IPS DF 4.7 (cell line): Measurements from ENCODE around the gene ENHO.
"Not testable (repeated sequence)": the region's sequence is repeated elsewhere in the genome, so short reads cannot be mapped to it uniquely, and the experiment has no call there.

ENCODE experiments used
- DNase-seq: peaks from one replicate; pipeline ENCODE4 v3.0.0-alpha.2; 2013; ENCODE audit warnings: low spot score; ENCODE audit errors: extremely low read depth

The ENHO gene

DNA sequence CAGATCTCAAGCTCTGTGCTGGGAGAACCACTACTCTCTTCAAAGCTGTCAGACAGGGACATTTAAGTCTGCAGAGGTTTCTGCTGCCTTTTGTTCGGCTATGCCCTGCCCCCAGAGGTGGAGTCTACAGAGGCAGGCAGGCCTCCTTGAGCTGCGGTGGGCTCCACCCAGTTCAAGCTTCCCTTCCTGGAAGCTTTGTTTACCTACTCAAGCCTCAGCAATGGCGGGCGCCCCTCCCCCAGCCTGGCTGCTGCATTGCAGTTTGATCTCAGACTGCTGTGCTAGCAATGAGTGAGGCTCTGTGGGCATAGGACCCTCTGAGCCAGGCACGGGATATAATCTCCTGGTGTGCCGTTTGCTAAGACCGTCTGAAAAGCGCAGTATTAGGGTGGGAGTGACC, 9.3 kb upstream of the ENHO start:
- DNase-seq: not testable (repeated sequence)

DNA sequence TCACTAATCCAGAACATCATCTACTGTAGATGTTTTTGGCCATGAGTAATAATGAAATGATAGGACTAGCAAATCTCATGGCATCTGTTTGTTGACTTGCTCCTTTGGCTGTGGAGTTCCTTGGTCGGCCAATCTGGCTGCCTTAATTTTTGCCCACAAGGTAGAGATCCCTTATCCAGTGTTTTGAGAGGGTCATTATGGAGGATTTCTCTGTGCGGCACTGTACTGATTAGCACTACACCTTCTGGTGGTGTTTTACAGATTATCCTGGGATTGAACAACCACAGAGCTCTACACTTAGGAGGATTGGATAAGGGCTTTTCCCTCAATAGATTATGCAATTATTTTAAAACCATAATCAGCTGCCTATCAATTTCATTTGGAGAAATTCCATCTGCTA, 3.2 kb upstream of the ENHO start:
- no peak for DNase-seq

- no peak for DNase-seq
Measured at GRCh38 chr9:34524349-34524748, 1.6 kb upstream of the ENHO start.

GRCh38 chr9:34522091-34522887, 501 bp downstream of the ENHO start:
- DNase-seq: no peak

DNA sequence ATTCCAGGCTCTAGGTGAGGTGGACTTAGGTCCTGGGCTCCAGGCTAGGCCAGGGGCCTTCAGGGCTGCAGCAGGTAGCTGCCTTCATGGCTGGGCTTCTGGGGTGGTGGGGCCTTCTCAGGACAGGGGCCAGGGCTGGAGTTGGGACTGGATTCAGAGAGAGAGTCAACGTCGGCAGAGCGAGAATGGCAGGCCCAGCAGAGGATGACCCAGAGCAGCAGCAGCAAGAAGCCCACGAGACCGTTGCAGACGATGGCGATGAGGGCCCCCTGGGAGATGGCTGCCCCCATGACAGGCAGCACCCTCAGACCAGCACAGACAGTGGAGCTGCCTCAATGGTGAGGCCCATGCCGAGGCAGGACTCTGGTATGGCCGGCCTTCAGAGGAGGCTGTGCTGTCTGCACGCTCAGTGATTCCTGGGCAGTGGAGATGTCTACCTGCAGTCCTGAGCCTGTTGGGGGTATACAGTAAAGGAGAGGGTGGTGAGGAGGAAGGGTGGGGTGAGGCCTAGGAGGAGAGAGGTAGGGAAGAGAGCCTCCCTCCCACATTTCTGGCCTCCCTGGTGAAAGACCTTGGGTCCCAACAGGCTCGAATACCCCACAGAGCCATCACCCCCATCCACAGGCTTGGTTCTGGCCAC, 1.3 kb downstream of the ENHO start:
- DNase-seq: no peak

DNA sequence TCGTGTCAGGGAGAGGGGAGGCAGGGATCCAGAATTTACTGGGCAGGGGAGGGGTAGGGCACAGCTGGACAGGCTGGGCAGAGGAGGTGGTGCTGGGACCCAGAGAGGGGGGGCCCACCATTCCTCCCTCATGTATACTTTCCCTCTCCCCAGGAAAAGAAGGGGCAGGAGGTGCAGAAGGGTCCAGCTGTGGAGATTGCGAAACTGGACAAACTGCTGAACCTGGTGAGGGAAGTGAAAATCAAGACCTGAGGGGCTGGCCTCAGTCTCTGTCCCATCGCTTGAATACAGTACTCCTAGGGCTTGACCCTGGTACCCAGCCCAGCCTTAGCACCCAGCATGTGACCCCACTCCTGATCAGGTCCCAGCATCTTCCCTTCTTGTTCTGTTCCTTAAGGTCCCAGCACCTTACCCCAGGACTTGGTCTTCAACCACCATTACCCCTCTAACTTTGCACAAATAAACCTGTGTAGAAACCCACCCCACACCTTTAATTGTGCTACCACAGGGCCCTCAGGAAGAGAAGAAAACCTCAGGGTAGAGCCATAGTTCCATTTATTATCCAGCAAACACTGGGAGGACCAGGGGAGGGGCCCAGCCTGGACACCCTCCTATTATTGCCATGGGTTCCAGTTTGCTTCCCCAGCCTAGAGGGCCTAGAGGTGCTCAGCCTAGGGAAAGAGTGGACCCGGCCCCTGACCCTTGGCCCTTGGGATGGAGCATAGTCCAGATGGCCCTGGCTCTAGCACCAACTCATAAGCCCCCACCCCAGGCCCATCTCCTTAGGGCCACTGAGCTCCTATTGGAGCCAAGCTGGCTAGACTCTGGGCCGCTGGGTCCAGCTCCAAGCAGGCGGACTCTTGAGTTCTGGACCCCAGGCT, 2.0 kb downstream of the ENHO start:
- DNase-seq: no peak

GRCh38 chr9:34520096-34520495, 2.7 kb downstream of the ENHO start:
- DNase-seq: no peak

DNA sequence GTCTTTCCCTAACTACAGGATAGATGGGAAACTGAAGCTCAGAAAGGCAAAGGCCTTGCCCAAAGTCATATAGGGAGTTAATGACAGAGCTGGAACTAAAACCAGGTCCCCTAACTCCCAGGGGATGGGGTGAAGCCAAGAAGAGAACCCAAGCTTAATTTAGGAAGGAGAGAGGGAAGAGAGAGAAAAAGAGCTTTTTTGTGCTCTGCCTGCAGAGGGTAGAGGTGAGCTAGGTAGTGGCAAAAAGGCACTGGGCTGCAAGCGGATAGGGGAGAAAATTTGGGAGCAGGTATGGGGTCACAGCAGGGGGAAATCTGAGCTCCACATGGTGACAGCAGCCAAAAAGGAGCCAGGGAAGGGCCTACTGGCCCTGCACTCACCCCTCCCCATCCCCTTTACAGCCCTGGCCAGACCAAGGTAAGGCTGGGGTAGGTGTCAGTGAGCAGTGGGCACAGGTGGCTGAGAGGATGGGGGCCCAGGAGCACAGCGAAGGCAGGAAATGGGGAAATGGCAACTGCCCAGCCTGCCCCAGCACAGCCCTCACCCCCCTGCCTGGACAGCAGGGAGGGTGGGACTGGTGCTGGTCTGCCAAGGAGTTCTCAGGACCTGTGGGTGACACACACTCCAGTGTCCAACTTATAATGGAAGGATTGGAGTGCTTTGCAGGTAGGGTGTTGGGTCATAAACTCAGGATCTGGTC, 3.3 kb downstream of the ENHO start:
- DNase-seq: no peak

GRCh38 chr9:34518896-34519295, 3.9 kb downstream of the ENHO start:
- no peak for DNase-seq

- DNase-seq: no peak
Measured at GRCh38 chr9:34518110-34518616, 4.6 kb downstream of the ENHO start.

DNA sequence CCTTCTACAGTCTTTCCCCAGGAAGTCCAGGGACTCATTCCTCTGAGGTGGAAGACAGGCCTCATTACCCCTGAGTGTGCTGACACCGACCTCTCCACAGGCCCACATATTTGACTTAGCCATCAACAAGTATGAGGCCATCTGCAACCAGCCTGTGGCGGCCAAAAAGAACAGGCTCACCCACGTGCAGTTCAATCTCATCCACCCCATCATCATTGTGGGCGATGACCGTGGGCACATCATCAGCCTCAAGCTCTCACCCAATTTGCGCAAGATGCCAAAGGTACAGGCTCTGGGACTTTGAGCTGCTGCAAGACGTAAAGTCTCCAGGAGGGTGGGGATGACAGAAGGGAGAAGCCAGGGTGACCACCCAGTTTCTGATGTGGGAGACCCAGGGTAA, 5.6 kb downstream of the ENHO start:
- DNase-seq: no peak

DNA sequence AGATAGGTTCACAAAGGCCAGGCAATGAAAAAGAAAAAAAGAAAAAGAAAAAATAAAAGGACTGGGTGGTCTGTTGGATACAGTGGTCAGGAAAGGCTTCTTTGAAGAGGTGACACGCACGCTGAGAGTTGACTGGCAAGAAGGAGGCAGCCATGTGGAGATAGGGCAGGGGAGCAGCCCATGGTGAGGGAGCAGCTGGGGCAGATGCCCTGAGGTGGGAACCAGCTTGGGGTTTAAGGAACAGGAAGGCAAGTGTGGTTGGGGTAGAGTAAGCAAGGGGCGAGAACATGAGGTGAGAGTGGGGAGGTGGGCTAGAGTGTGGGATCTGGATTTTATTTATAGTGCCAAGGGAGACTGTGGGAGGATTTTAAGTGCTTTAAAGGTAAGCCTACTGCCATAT, 6.8 kb downstream of the ENHO start:
- DNase-seq: no peak

DNA sequence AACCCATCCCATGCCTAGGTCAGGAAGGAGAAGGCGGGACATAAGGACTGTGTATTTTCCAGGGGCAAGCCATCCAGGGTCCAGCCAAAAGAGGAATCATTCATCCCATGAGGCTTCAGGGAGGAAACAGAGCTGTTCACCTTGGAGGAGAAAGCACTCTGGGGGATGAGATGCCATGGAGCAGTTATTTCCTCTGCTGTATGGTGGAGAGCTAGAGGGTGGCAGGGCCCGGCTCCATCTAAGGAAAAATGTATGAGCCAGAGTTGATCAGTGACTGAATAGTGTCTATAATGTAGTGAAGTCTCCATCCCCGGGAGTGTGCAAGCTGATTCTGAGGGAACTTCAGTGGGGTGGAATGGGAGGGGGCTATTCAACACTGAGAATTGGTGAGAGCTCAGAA, 8.0 kb downstream of the ENHO start:
- no peak for DNase-seq

DNA sequence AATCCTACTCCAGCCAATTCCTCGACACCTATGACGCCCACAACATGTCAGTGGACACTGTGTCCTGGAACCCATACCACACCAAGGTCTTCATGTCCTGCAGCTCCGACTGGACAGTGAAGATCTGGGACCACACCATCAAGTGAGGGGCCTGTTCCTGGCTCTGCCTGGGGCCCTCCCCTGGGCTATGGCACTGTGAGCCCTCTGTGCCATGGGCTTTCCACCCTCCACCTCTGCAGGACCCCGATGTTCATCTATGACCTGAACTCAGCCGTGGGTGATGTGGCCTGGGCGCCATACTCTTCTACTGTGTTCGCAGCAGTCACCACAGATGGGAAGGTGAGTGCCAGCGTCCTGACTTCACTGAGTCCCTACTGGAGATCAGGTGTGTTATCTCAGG, 8.4 kb downstream of the ENHO start:
- no peak for DNase-seq

- DNase-seq: no peak
Measured at GRCh38 chr9:34513567-34514214, 9.1 kb downstream of the ENHO start.

DNA sequence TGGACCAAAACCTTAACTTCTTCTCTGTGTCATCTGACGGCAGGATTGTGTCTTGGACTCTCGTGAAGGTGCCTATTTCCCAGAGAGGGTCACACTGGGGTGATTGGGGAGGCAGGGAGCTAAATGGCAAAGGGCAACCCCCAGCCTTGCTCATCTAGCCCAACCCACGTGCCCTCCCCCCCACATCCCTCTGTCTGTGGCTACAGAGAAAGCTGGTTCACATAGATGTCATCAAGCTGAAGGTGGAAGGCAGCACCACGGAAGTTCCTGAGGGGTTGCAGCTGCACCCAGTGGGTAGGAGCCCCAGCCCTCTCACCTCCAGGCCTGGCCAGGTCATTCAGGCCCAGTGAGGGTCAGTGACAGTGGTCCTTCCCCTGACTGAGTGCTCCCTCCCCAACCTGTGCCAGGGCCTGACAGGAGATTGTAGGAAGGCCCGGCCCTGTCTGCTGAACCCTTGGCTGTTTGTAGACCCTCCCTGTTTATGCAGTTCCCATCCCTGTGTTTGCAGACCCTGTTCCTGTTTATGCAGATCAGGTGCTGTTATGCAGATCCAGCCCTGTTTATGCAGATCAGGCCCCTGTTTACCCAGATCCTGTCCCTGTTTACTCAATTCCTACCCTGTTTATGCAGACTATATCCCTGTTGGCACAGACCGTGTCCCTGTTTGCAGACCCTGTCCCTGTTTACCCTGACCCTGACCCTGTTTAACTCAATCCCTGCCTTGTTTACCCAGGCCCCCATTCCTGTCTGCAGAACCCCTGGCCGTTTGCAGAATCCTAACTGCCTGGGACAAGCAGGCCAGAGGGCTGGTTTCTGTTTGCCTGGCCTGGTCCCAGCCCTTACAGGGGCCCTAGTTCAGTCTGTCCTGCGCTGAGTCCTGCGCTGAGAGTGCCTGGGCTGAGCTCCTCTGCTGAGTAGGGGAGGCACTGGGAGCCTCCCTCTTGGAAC, 10.4 kb downstream of the ENHO start:
- no peak for DNase-seq

DNA sequence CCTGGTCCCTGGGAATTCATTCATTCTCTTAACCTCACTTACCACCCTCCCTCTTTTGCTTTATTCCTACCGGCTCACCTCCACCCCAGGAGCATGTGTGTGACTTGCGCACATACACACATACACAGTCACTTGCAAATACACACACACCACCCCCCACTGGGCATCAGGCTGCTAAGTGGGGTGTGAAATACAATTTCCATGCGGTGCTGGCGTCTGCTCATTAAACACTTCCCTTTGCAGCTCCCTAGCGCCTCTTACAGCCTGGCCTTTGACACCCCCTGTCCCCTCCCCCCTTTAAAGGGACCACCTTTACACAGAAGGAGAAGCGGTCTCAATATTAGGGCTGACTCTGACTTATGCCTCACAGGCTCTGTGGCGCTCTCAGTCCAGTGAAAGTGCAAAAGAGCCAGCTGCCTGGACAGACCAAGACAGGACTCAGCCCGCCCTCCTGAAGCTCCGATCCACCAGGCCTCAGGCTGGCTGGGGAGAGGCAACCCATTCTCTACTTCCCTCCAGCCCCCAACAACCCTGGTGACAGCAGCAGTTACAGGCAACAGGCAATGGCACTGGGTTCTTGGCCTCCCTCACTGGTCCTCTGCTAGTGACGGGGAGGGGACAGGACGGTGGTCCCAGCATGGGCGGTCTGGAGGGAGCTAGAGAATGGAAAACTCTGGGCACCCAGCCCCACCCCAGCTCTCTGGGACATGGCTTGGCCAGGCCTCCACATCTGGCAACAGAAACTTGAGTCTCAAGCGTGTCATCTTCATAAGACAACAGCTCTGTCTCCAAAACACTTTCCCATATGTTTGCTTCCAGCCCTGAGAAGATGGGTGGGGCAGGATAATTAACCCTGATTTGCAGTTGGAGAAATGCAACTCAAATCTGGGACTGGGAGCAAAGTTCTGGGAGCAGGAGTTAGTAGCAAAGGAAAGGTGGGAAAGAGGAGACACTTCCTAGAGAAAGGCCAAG, 12.0 kb downstream of the ENHO start:
- no peak for DNase-seq

DNA sequence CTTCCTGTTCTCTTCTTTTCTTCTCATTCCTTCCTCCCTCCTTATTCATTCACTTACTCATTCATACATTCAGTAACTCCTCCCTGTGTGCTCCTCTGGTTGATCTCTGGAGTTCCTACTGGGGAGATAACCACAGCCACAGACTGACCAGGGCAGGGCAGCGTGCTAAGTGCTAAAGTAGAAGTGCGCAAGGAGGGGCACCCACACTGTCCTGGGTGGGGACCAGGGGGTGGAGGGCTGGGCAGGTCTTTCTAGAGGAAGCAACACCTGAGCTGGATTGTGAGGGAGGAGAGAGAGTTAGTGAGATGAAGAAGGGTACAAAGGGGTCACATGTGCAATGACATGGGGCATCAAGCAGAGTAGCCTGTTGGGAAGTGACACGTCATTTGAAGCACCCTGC, 13.8 kb downstream of the ENHO start:
- no peak for DNase-seq

DNA sequence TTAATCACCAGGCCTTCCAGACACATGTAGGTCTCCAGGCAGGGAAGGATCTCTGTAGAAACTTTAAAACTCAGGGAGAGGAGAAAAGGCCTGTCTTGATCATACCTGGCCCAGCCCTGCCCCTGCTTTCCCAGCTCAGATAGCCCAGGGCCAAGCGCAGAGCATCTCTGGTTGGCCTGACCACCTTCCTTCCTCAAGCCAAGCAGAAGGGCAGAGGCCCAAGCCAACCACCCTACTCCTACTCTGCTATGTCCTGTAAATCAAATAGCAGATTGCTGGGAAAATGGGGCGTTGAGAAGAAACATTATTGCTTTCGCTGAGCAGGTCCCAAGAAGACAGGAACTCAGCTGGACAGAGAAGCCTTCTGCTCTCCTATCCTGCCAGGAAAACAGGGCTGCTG, 14.3 kb downstream of the ENHO start:
- no peak for DNase-seq
